ENCODE data around the gene TRIM38. TPM values are rescaled to one million over a fixed set of nuclear protein-coding genes. Genes with fewer than 3 reads are reported as not detected.

Gene TRIM38
- total RNA-seq, 2 donors from 2014 or later, result 9.7 to 13.4 TPM

GRCh38 chr6:25981568-25982263 is 19.1 kb downstream of the TRIM38 start:
- Histone ChIP-seq H3K27me3 (no peaks in the 10 kb centered on the region), H3K9me3 (no peaks in the 10 kb centered on the region), H3K27ac (no peak overlapping the region), H3K9ac (ENCODE audit: low read depth in 2 of 2, low read length in 2 of 2) (no peak overlapping the region), H3K4me3 (no peak overlapping the region), H3K36me3 (no peaks in the 10 kb centered on the region), H3K4me1 (no peaks in the 10 kb centered on the region)
- no peak for DNase-seq
- intact Hi-C loops (cut with DNase I), result no loop called here
- no peak for TF ChIP-seq CTCF (IDR thresholded peaks at IDR 0.05)

DNA sequence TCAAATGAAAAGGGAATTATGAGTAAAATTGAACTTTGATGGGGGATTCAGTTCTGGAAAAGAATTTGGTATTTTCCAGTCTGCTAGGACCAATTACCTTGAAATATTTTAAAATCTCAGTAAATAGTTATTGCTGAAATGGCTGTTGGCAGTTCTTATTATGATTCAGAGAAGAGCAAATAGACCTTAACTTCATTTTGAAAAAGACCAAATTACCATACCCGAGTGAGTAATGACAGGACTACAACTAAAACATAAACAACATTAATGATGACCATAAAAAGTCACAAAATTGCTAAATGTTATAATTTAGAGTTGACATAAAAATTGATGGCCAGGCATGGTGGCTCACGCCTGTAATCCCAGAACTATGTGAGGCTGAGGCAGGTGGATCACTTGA is 21.7 kb downstream of the TRIM38 start:
- no peak for TF ChIP-seq CTCF (IDR thresholded peaks at IDR 0.05)
- Histone ChIP-seq H3K36me3 (no peaks in the 10 kb centered on the region), H3K9me3 (no peaks in the 10 kb centered on the region), H3K9ac (ENCODE audit: low read depth in 2 of 2, low read length in 2 of 2) (no peak overlapping the region), H3K4me3 (no peak overlapping the region), H3K27ac (no peak overlapping the region), H3K4me1 (no peaks in the 10 kb centered on the region), H3K27me3 (no peaks in the 10 kb centered on the region)
- DNase-seq, result no peak
- intact Hi-C loops (cut with DNase I), result no loop called here

DNA sequence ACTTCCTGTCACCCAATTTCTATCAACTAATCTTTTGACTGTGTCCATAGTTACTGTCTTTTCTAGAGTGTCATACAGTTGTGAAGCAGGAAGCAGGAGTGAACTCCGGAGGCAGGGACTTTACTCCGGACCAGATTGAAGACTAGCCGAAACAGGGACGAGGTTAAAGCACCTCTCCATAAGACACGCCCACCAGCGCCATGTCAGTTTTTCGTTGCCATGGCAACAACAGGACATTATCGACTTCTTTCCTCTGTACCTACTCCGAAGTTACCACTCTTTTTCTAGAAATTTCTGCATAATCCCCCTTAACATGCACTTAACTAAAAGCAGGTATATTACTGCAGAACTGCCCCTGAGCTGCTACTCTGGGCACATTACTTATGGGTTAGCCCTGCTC is 25.2 kb downstream of the TRIM38 start:
- no peak overlapping the region for H3K4me3 ChIP-seq
- intact Hi-C loops (cut with DNase I), result no loop called here
- no peak overlapping the region for H3K9ac ChIP-seq (ENCODE audit: low read depth in 2 of 2, low read length in 2 of 2)
- H3K4me1 ChIP-seq, result no peaks in the 10 kb centered on the region
- H3K27me3 ChIP-seq, result no peaks in the 10 kb centered on the region
- no peak for DNase-seq
- H3K36me3 ChIP-seq, result no peaks in the 10 kb centered on the region
- TF ChIP-seq CTCF (IDR thresholded peaks at IDR 0.05), result no peak
- no peak overlapping the region for H3K27ac ChIP-seq
- no peaks in the 10 kb centered on the region for H3K9me3 ChIP-seq

DNA sequence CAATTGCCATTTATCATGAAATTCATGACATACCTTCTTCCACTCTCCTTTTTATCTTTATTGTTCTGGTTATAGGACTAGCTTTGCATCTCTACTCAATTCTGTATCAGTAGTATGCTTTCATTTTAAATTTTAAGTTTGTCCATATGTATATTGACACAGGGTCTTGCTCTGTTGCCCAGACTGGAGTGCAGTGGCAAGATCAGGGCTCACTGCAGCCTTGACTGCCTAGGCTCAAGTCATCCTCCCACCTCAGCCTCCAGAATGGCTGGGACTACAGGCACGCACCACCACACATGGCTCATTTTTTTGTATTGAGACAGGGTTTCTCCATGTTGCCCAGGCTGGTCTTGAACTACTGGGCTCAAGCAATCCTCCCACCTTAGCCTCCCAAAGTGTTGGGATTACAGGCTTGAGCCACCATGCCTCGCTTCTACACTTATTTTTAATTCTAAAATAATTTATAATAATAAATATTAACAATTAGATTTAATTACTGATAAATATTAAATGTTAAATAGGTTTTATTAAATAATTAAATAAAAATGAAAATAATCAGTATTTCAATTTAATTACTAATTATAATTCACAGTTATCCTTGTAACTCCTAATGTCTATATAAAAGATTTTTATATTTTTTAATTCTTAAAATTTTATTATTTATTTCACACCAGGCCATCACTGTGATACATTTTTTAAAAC is 27.7 kb downstream of the TRIM38 start:
- Histone ChIP-seq H3K4me1 (no peaks in the 10 kb centered on the region), H3K4me3 (no peak overlapping the region), H3K9ac (ENCODE audit: low read depth in 2 of 2, low read length in 2 of 2) (no peak overlapping the region), H3K36me3 (no peaks in the 10 kb centered on the region), H3K27me3 (no peaks in the 10 kb centered on the region), H3K9me3 (no peaks in the 10 kb centered on the region), H3K27ac (no peak overlapping the region)
- no peak for TF ChIP-seq CTCF (IDR thresholded peaks at IDR 0.05)
- no peak for DNase-seq
- intact Hi-C loops (cut with DNase I), result no loop called here

DNA sequence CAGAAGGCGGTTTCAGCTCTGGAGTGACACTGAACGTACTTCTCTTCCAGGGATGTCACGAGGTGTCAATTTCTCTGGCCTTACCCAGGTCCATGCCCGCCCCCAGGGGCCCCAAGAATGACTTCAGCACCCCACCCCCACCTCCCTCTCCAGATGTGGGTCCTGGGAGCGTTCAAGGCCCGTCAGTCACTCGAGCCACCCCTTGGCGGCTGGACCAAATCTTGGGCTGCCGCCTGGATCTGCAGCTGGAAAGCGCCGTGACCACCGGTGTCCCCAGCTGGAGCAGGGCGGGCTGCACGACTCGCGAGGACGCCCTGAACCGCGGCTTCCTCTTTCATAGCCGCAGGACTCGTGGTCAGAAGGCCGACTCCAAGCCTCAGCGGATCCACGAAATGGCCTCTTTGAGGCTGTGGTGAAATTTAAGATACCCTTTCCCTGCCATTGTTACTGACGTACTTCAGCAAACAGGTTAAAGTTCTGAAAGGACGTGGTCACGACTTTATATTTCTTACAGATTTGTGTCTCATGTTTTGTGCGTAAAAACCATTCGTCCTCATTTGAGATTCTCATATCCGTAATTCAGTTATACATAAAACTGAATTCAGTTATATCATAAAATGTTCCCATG is 29.3 kb downstream of the TRIM38 start:
- Histone ChIP-seq H3K36me3 (no peaks in the 10 kb centered on the region), H3K27ac (peak overlapping the region; percentile 78), H3K4me1 (no peaks in the 10 kb centered on the region), H3K9me3 (no peaks in the 10 kb centered on the region), H3K27me3 (no peaks in the 10 kb centered on the region), H3K4me3 (peak overlapping the region; percentile 40), H3K9ac (ENCODE audit: low read depth in 2 of 2, low read length in 2 of 2) (peak overlapping the region; percentile 74 to 88)
- intact Hi-C loops (cut with DNase I), result no loop called here
- peak; percentile 69 for DNase-seq
- no peak for TF ChIP-seq CTCF (IDR thresholded peaks at IDR 0.05)

Data from colonic mucosa (tissue), 4 donors.